ENCODE results near the gene CALCOCO1. TPM values are rescaled to one million over a fixed set of nuclear protein-coding genes. Genes with fewer than 3 reads are reported as not detected.

CALCOCO1 gene
- total and polyA plus RNA-seq, 9 of the 15 experiments (the other 6 are each of a cell fraction or from before 2014, with no cell fraction given) = 1.9 to 31.8 (median 11.0) TPM

DNA sequence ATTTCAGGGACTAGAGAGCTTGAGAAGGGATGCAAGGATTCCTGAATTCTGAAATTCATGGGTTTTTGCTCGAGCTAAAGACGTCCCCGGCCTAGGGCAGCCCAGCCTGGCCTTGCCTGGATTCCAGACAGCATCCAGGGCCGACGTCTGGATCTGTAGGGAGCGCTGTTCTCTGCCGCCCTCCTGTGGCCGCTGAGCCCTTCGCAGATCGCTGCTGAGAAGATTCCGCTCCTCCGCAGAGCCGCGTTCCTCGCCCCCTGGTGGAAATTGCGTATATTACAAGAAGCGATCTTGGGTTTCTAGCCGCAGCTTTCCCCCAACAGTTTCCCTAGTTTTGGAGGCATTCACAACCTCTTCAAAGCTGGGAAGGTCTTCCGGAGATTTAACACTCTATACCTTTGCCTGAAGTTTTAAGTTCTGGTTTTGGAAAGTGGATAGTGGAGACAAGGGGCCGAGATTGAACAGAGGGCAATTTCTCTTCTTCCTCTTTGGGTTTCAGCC is 19.4 kb upstream of the CALCOCO1 start (continued):
- TF ChIP-seq LCOR (CRISPR knock-in tag; IDR thresholded peaks at IDR 0.05) = peak; percentile 46; the same call in 1 of the 2 replicates
- TF ChIP-seq ZNF263 (CRISPR knock-in tag; IDR thresholded peaks at IDR 0.05; ENCODE audit: borderline replicate concordance) = peak; percentile 45; the same call in 1 of the 2 replicates
- TF ChIP-seq HCFC1 (IDR thresholded peaks at IDR 0.05; ENCODE audit: low read depth, low read length) = 0 out of 2 replicates have a peak, but pooled peaks have one; percentile 12
- TF ChIP-seq U2AF2 (optimal IDR thresholded peaks at IDR 0.05; ENCODE audit: low read depth, low read length) = no peak
- no peak for TF ChIP-seq ZNF431 (CRISPR knock-in tag; IDR thresholded peaks at IDR 0.05)
- no peak for TF ChIP-seq ZNF57 (CRISPR knock-in tag; IDR thresholded peaks at IDR 0.05)
- no peak for TF ChIP-seq SNIP1 (IDR thresholded peaks at IDR 0.05; ENCODE audit: low read depth)
- TF ChIP-seq, protein P1, sequence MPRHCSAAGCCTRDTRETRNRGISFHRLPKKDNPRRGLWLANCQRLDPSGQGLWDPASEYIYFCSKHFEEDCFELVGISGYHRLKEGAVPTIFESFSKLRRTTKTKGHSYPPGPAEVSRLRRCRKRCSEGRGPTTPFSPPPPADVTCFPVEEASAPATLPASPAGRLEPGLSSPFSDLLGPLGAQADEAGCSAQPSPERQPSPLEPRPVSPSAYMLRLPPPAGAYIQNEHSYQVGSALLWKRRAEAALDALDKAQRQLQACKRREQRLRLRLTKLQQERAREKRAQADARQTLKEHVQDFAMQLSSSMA (CRISPR knock-in tag; IDR thresholded peaks at IDR 0.05) = no peak
- TF ChIP-seq, protein P2, sequence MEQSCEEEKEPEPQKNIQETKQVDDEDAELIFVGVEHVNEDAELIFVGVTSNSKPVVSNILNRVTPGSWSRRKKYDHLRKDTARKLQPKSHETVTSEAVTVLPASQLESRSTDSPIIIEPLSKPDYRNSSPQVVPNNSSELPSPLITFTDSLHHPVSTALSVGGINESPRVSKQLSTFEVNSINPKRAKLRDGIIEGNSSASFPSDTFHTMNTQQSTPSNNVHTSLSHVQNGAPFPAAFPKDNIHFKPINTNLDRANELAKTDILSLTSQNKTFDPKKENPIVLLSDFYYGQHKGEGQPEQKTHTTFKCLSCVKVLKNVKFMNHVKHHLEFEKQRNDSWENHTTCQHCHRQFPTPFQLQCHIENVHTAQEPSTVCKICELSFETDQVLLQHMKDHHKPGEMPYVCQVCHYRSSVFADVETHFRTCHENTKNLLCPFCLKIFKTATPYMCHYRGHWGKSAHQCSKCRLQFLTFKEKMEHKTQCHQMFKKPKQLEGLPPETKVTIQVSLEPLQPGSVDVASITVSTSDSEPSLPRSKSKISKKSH (CRISPR knock-in tag; IDR thresholded peaks at IDR 0.05) = no peak
- TF ChIP-seq BCL6 (CRISPR knock-in tag; IDR thresholded peaks at IDR 0.05) = no peak
- TF ChIP-seq TFAM (CRISPR knock-in tag; conservative IDR thresholded peaks at IDR 0.05) = no peak
- no peak for TF ChIP-seq CCNT2 (IDR thresholded peaks at IDR 0.05; ENCODE audit: borderline replicate concordance, extremely low read depth, insufficient read length, low read depth, low read length)
- TF ChIP-seq ZNF282 (CRISPR knock-in tag; IDR thresholded peaks at IDR 0.05) = no peak
- no peak for TF ChIP-seq ZKSCAN8 (CRISPR knock-in tag; IDR thresholded peaks at IDR 0.05)
- no peak for TF ChIP-seq ETV6 (IDR thresholded peaks at IDR 0.05; ENCODE audit: borderline replicate concordance in 1 of 2, low read depth in 2 of 2, low read length in 1 of 2)
- no peak for TF ChIP-seq ETV6 (CRISPR knock-in tag; IDR thresholded peaks at IDR 0.05; ENCODE audit: borderline replicate concordance)
- TF ChIP-seq NFATC3 (IDR thresholded peaks at IDR 0.05) = no peak
- no peak for TF ChIP-seq PPARD (CRISPR knock-in tag; IDR thresholded peaks at IDR 0.05)
- TF ChIP-seq, protein P3, sequence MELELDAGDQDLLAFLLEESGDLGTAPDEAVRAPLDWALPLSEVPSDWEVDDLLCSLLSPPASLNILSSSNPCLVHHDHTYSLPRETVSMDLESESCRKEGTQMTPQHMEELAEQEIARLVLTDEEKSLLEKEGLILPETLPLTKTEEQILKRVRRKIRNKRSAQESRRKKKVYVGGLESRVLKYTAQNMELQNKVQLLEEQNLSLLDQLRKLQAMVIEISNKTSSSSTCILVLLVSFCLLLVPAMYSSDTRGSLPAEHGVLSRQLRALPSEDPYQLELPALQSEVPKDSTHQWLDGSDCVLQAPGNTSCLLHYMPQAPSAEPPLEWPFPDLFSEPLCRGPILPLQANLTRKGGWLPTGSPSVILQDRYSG (tag; conservative IDR thresholded peaks at IDR 0.05; ENCODE audit: low read depth) = no peak
